ENCODE measurements around the gene INF2. TPM values are rescaled to one million over a fixed set of nuclear protein-coding genes. Genes with fewer than 3 reads are reported as not detected.

INF2 gene
- total RNA-seq, 1 donor: 37.4 TPM

- DNase-seq (ENCODE audit: low read depth in 2 of 3, low spot score in 2 of 3): no peak
Measured at GRCh38 chr14:104673481-104673880, 15.9 kb upstream of the INF2 start.

- DNase-seq (ENCODE audit: low read depth in 2 of 3, low spot score in 2 of 3): no peak
Measured at GRCh38 chr14:104675447-104675846, 14.0 kb upstream of the INF2 start.

DNA sequence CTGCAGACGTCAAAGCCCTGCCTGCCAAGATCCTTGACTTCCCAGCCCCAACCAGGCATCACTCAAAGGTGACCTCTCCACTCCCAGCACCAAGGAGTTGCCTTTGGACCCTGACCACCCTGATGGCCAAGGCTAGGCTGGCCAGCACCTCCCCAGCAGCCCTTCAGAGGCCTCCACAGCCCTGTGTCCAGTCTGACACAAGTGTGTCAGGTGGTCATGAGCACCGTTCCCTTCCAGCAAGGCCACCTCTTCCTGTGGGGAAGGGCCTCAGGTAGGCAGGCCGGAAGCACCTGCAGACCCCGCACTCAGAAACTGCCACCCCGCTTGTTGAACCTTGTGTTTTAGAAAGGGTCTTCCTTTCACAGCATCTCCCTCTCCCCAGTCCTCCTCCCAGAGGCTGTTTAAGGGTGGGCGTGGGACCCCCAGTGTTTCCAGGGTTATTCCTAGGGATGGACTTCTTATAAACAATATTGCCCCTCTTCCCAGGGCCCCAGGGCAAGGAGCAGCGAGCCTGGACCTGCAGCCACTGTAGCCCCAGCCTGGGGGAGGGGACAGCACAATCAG lies 13.2 kb upstream of the INF2 start:
- no peak for DNase-seq (ENCODE audit: low read depth in 2 of 3, low spot score in 2 of 3)

GRCh38 chr14:104676694-104677511 lies 12.5 kb upstream of the INF2 start:
- peak in 2 of 3 donors; percentile 36 to 50 for DNase-seq (ENCODE audit: low read depth in 2 of 3, low spot score in 2 of 3)

DNA sequence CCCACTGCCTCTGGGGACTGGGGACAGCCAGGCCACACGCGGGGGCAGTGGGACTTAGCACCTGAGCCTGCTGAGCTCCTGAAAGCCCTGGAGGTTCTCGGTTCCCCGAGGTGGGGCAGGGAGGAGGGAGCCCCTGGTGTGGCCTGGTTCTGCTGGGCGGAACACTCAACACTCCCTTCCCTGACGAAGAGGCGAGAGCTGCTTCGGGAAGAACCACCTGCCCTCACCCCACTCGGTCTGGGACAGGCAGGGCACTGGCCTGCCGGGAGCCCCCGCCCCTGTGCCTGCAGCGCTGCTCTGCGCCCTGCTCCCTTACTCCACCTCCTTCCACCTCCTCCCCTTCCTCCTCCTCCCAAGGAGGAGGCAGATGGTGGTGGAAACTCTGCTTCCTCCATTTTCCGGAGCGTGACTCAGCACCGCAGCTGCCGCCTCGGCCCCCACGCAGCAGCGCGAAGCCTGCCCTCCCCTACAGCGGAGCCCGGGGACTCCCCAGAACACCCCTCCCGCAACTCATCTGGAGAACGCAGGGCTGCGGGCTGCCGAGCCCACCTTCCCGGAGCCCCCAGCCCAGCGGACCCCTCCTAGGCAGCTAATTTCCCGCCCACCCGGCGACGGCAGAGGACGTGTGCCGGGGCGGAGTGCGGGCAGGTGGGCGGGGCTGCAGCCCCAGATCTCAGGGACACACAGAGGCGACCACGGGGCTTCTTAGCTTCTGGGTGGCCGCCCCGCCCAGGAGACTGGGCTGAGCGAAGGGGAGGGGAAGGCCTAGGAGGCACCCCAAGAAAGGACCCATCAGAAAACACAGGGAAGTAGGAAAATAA lies 11.7 kb upstream of the INF2 start:
- DNase-seq (ENCODE audit: low read depth in 2 of 3, low spot score in 2 of 3): peak in 2 of 3 donors; percentile 91 to 93

GRCh38 chr14:104678346-104678745 lies 11.1 kb upstream of the INF2 start:
- DNase-seq (ENCODE audit: low read depth in 2 of 3, low spot score in 2 of 3): no peak

GRCh38 chr14:104678901-104679705 lies 10.3 kb upstream of the INF2 start:
- DNase-seq (ENCODE audit: low read depth in 2 of 3, low spot score in 2 of 3): no peak

- DNase-seq (ENCODE audit: low read depth in 2 of 3, low spot score in 2 of 3): peak in 2 of 3 donors; percentile 56 to 74
Measured at GRCh38 chr14:104680056-104680805, 9.2 kb upstream of the INF2 start.

GRCh38 chr14:104680806-104681688 lies 8.4 kb upstream of the INF2 start:
- peak in 2 of 3 donors; percentile 59 for DNase-seq (ENCODE audit: low read depth in 2 of 3, low spot score in 2 of 3)

- DNase-seq (ENCODE audit: low read depth in 2 of 3, low spot score in 2 of 3): no peak
Measured at GRCh38 chr14:104681689-104682074, 7.7 kb upstream of the INF2 start.

GRCh38 chr14:104682107-104682593 lies 7.3 kb upstream of the INF2 start:
- no peak for DNase-seq (ENCODE audit: low read depth in 2 of 3, low spot score in 2 of 3)

- DNase-seq (ENCODE audit: low read depth in 2 of 3, low spot score in 2 of 3): no peak
Measured at GRCh38 chr14:104683653-104684448, 5.6 kb upstream of the INF2 start.

GRCh38 chr14:104684449-104684821 lies 5.0 kb upstream of the INF2 start:
- DNase-seq (ENCODE audit: low read depth in 2 of 3, low spot score in 2 of 3): no peak

GRCh38 chr14:104685216-104685997 lies 4.0 kb upstream of the INF2 start:
- DNase-seq (ENCODE audit: low read depth in 2 of 3, low spot score in 2 of 3): no peak

- no peak for DNase-seq (ENCODE audit: low read depth in 2 of 3, low spot score in 2 of 3)
Measured at GRCh38 chr14:104685998-104686610, 3.3 kb upstream of the INF2 start.

DNA sequence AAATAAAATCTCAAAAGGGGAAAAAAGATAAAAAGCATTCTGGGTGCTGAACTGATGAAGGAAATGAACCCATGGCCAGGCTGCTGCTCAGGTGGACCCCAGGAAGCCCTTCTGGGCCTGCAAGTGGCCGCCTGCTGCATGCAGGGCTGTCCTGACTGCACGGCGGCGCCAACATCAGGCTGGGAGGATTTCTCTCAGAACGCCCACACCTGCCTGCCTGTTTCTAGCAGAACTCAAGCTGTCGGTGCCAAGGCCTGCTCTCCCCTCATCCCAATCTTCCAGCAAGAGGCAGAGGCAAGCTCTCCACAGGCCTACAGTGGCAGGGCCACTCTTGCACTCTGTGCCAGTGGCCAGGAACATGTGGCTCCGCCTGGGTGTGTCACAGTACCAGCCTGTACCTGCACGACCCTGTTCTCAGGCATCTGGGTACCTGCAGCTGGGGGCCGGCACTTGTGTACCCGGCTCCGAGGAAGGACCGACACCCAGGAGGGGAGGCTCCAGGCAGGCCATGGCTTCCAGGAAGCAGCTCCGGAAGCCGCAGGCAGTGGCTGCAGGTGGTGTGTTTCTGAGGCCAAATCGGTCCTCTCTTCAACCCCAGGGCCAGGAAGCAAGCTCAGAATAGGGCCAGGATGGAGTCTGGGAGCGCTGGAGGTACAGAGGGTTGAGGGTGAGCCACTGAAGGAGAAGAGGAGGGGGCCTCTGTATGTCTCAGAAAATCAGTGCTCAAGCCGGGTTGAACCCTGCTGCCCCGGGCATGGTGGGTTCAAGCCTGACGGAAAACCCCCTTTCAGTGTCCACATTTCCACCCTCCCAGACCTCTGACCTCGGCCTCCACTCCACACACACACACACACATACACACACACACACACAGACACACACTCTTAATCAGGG lies 2.5 kb upstream of the INF2 start:
- no peak for DNase-seq (ENCODE audit: low read depth in 2 of 3, low spot score in 2 of 3)

Measured in hematopoietic multipotent progenitor cell (in vitro differentiated cells).